Gastrocnemius medialis (tissue), 4 donors: ENCODE measurements around the gene LARP1. TPM values are rescaled to one million over a fixed set of nuclear protein-coding genes. Genes with fewer than 3 reads are reported as not detected.
A peak's percentile ranks its signal among the peaks of the same experiment; 100 is the strongest.

Experiments
- ATAC-seq, 2 donors: fragments of 150-250 bp; one replicate each; pipeline ENCODE4 v1.9.1; 2016
- DNase-seq, 2 donors: peaks; one replicate each; pipeline ENCODE4 v3.0.0-alpha.2; 2019
- H3K27ac ChIP-seq, 4 donors: fragments of 200-600 bp; sonication (generic); 1 replicate in 1 of 4; 2 replicates in 3 of 4; pipeline ENCODE4 v1.5.1; 2016 to 2018; ENCODE audit warnings: mild to moderate bottlenecking in 2 of 4, moderate library complexity in 1 of 4
- H3K27me3 ChIP-seq, 3 donors: fragments of 200-600 bp; sonication (generic) in 2 of 3; 1 replicate in 1 of 3; 2 replicates in 2 of 3; pipeline versions ENCODE4 v1.5.1 to v1.6.0; 2016 to 2019; ENCODE audit warnings: mild to moderate bottlenecking in 1 of 3, moderate library complexity in 1 of 3
- H3K36me3 ChIP-seq, 2 donors: fragments of 200-600 bp; sonication (generic) in 1 of 2; one replicate each; pipeline ENCODE4 v1.5.1; 2017 to 2018
- H3K4me1 ChIP-seq, 2 donors: fragments of 200-600 bp; sonication (generic) in 1 of 2; one replicate each; pipeline ENCODE4 v1.5.1; 2016 to 2017; ENCODE audit warnings: mild to moderate bottlenecking in 2 of 2
- H3K4me3 ChIP-seq, 4 donors: fragments of 200-600 bp; sonication (generic) in 3 of 4; 1 replicate in 1 of 4; 2 replicates in 3 of 4; pipeline ENCODE4 v1.5.1; 2016 to 2019; ENCODE audit warnings: mild to moderate bottlenecking in 2 of 4
- H3K9me3 ChIP-seq, 3 donors: fragments of 200-600 bp; sonication (generic) in 2 of 3; 1 replicate in 1 of 3; 2 replicates in 2 of 3; pipeline ENCODE4 v1.5.1; 2016 to 2019
- CTCF ChIP-seq, 5 experiments: fragments of 450-650 bp in 3 of 5; fragments of 200-600 bp in 2 of 5; sonication (generic) in 2 of 5; IDR thresholded peaks in 4 of 5; conservative IDR thresholded peaks in 1 of 5; 1 replicate in 4 of 5; 2 replicates in 1 of 5; pipeline ENCODE4 v1.5.1; 2016 to 2019; ENCODE audit warnings: antibody characterized with exemption in 5 of 5, mild to moderate bottlenecking in 3 of 5, moderate library complexity in 3 of 5
- POLR2A ChIP-seq, 2 donors: fragments of 450-650 bp; IDR thresholded peaks; one replicate each; pipeline ENCODE4 v1.6.1; 2017; ENCODE audit warnings: antibody characterized with exemption in 2 of 2, mild to moderate bottlenecking in 2 of 2, moderate library complexity in 2 of 2
- in situ Hi-C, 4 donors: fragments of 200-750 bp; cut with MboI; loops; one replicate each; pipeline versions ENCODE4 v1.15.0 to v1.8.0; 2017; ENCODE audit warnings: low sequenced_read_pairs in 4 of 4
- intact Hi-C: fragments of 100-400 bp; cut with DNase I; formaldehyde crosslinking; loops from one replicate; pipeline ENCODE4 v1.15.1; 2023; ENCODE audit warnings: low total_unique reads
- total RNA-seq, 4 donors: library from RNA; depleted of rRNA; stranded (reverse); fragments of >200 nt; gene quantifications; one replicate each; pipeline versions ENCODE4 v1.1.0 to v1.2.3, GENCODE V29; 2016

LARP1 gene
- total RNA-seq, 4 donors from 2014 or later, result 77.8 to 125 (median 119) TPM

- Histone ChIP-seq H3K4me3 (no peak overlapping the region), H3K36me3 (no peaks in the 10 kb centered on the region), H3K4me1 (peaks cover 6 to 13% of the 10 kb centered on the region in 2 donors), H3K9me3 (no peaks in the 10 kb centered on the region), H3K27me3 (no peaks in the 10 kb centered on the region), H3K27ac (peak overlapping the region in 1 of 4 donors; percentile 35)
- in situ Hi-C loops (no loop called here), intact Hi-C loops (no loop called here)
- DNase-seq (no peak), ATAC-seq (no peak)
- TF ChIP-seq CTCF (IDR thresholded peaks at IDR 0.05 in 4 of 5, conservative IDR thresholded peaks at IDR 0.05 in 1 of 5) (no peak), POLR2A (IDR thresholded peaks at IDR 0.05) (no peak)
Measured at GRCh38 chr5:154708846-154709245, 46.3 kb upstream of the LARP1 start.

GRCh38 chr5:154709368-154710305 lies 45.5 kb upstream of the LARP1 start:
- no peaks in the 10 kb centered on the region for H3K27me3 ChIP-seq
- no peak for ATAC-seq
- in situ Hi-C loops, result no loop called here
- H3K4me1 ChIP-seq, result peaks cover 6 to 18% of the 10 kb centered on the region in 2 donors
- H3K27ac ChIP-seq, result no peak overlapping the region
- TF ChIP-seq POLR2A (IDR thresholded peaks at IDR 0.05), result no peak
- H3K9me3 ChIP-seq, result no peaks in the 10 kb centered on the region
- DNase-seq, result no peak
- H3K4me3 ChIP-seq, result no peak overlapping the region
- intact Hi-C loops, result no loop called here
- no peaks in the 10 kb centered on the region for H3K36me3 ChIP-seq

- TF ChIP-seq CTCF (IDR thresholded peaks at IDR 0.05 in 4 of 5, conservative IDR thresholded peaks at IDR 0.05 in 1 of 5), result no peak
- no peak for TF ChIP-seq POLR2A (IDR thresholded peaks at IDR 0.05)
- Histone ChIP-seq H3K4me3 (no peak overlapping the region), H3K4me1 (peaks cover 6 to 18% of the 10 kb centered on the region in 2 donors), H3K36me3 (no peaks in the 10 kb centered on the region), H3K9me3 (no peaks in the 10 kb centered on the region), H3K27me3 (no peaks in the 10 kb centered on the region), H3K27ac (peak overlapping the region in 1 of 4 donors; percentile 37)
- intact Hi-C loops, result no loop called here
- in situ Hi-C loops, result no loop called here
- DNase-seq (no peak), ATAC-seq (peak; percentile 10 to 39)
Measured at GRCh38 chr5:154712518-154713437, 42.4 kb upstream of the LARP1 start.

GRCh38 chr5:154713615-154714125 lies 41.5 kb upstream of the LARP1 start:
- Histone ChIP-seq H3K9me3 (no peaks in the 10 kb centered on the region), H3K36me3 (no peaks in the 10 kb centered on the region), H3K27me3 (no peaks in the 10 kb centered on the region), H3K4me1 (peaks cover 6 to 18% of the 10 kb centered on the region in 2 donors), H3K4me3 (no peak overlapping the region), H3K27ac (no peak overlapping the region)
- ATAC-seq, result no peak
- in situ Hi-C loops, result no loop called here
- intact Hi-C loops, result no loop called here
- DNase-seq, result no peak
- no peak for TF ChIP-seq POLR2A (IDR thresholded peaks at IDR 0.05)
- no peak for TF ChIP-seq CTCF (IDR thresholded peaks at IDR 0.05 in 4 of 5, conservative IDR thresholded peaks at IDR 0.05 in 1 of 5)
